Activated CD4-positive, alpha-beta T cell treated with anti-CD3 and anti-CD28 coated beads, Interleukin-2, amount 50 U/mL, for 48 hours (primary cell): ENCODE data around the gene GHR.

Experiments
- DNase-seq, 2 experiments: peaks; one replicate each; pipeline ENCODE4 v3.0.0-alpha.2; 2020

The GHR gene

GRCh38 chr5:42423285-42424165 lies at the start of gene GHR:
Gene GHR (plus strand): TSS chr5:42423439. CDS start chr5:42565875, 142,436 bp downstream.
- DNase-seq, result peak; percentile 28 to 39

GRCh38 chr5:42374679-42375273 lies 48.5 kb upstream of the GHR start:
- DNase-seq, result no peak

GRCh38 chr5:42377496-42377895 lies 45.7 kb upstream of the GHR start:
- no peak for DNase-seq

- no peak for DNase-seq
Measured at GRCh38 chr5:42381973-42382372, 41.3 kb upstream of the GHR start.

DNA sequence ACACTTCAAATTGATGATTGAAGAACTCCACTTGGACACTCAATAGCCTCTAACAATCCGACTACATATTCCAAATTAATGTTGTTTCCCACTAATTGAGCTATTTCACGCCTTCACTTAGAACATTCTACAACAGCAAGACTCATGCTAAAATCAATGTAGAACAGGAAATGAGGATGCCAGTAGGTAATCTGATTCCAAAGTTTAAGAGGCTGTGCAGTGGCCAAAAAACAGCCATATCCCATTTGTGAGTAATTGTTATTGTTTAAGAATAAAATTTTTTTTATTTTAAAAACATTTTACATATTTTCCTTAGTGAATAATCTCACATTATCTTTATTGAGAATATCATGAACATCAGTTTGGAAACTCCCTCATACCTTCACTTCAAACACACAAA lies 35.7 kb upstream of the GHR start:
- DNase-seq, result no peak

DNA sequence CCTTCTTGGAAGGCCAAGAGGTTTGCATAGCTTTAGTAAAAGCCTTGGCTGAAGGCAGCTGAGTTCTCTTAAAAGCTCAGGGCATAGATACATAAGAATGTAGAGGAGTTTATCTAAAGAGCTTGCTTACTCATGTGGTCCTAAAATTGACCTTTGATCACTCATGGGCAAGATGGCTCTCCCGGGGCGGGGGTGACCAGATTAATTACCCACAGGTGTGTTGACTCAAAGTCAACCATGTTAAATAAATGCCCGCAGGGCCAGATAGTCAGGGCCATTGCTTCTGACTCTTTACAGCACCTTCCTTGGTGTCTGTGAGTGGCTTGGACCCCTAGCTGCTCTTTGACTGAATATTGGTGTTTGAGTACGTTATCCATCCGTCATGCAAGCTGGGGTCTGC lies 33.1 kb upstream of the GHR start:
- no peak for DNase-seq

DNA sequence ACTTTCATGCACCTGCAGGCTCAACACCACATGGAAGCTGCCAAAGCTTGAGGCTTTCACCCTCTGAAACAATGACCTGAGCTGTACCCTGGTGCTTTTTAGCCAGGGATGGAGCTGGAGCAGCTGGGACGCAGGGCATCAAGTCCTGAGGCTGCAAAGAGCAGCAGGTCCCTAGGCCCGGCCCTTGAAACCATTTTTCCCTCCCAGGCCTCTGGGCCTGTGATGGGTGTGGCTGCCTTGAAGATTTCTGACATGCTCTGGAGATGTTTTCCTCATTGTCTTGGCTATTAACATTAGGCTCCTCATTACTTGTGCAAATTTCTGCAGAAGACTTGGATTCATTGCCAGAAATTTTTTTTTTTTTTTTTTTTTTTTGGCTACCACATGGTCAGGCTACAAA lies 30.3 kb upstream of the GHR start:
- DNase-seq, result no peak

- no peak for DNase-seq
Measured at GRCh38 chr5:42396111-42396510, 27.1 kb upstream of the GHR start.

DNA sequence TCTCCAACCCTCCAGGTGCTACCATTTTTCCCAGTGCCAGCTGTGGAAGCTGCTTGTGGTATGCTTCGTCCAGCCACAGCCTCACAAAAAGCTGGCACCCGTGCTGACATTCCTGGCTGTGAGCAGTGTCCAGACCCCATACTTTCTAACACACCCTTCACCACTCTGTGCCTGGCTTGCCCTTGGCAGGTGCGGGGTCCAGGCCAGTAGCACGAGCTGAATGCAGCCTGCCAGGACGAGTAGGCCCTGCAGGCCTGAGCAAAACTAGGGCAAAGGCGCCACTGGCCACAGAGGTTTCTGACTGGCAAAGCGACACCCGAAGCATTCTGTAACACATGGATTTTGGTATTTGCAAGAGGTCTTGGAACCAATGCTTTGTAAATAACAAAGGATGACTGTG lies 26.0 kb upstream of the GHR start:
- DNase-seq, result no peak

DNA sequence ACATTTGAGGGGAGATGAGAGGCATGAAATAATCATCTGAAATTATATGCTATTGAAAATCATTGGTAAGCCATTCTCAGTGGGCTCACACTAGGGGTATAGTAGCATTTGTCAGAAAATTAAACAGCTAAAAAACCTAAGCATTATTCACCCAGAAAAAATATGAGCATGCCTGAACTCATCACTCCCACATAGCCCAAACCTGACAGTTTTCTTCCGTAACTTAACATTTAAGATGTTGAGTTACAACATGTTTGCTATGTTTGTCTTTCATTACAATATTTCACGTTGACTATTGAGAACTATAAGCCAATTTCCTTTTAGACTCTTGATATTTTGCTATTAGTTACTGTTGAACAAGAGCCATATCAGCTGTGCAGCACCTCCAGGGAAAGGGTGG lies 23.5 kb upstream of the GHR start:
- DNase-seq, result no peak

- DNase-seq, result no peak
Measured at GRCh38 chr5:42400474-42400873, 22.8 kb upstream of the GHR start.

GRCh38 chr5:42403236-42403635 lies 20.0 kb upstream of the GHR start:
- DNase-seq, result no peak

DNA sequence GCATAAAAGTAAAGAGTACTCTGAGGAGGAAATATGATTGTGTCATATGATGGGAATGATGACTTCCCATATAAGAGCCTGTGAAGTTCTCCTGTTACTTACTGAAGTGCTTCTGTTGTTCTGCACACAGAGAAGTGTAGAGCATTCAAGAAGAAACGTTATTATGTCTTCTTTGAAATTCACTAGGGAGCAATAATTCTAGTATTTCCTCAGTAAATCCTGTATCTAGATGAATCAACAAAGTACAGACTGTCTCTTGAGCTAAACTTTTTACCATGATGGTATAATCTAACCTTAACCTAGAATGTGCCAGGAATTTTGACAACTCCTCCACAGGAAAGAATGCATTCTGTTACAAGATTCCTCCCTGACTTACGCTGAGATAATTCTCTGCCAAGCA lies 18.9 kb upstream of the GHR start:
- no peak for DNase-seq

DNA sequence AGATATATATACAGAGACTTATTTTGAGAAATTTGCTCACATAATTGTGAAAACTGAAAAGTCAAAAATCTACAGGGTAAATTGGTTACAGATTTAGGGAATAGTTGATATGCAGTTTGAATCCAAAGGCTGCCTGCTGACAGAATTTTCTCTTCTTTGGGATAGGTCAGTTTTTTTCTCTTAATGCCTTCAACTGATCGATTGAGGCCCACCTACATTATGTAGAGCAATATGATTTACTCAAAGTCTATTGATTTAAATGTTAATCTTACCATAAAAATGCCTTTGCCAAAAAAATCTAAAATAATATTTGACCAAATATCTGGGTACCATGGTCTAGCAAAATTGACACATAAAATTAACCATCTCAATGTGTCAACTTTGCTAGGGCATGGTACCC lies 3.9 kb upstream of the GHR start:
- no peak for DNase-seq

DNA sequence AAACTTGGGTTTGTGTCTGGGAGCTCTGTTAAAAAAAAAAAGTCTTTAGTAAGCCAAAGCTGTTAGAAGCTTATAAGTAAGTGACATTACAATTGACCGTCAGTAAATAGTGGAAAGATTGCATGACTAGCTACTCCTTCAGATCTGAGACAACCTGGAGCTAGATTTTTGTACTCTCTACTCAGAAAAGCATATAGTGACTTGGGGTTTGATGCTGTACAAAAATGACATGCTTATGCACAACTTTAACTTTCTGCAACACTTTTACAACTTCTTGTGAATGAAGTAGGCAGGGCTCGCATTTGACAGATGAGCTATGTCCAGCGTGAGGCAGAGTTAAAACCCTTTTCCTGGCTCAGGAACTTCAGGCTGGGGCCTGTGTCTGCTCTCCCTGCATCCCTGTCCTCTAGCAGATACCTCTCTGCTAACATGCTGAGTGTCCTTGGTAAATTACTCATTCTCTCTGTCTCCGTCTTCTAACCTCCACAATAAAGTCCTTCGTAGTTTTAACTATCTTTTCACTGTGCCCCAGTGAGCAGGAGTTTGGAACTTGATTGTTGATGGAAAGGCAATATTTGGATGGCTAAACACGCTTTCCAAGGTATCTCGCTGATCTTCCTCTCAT lies 471 bp upstream of the GHR start:
- no peak for DNase-seq

GRCh38 chr5:42426016-42426415 lies 2.8 kb downstream of the GHR start:
- DNase-seq, result no peak

- DNase-seq, result no peak
Measured at GRCh38 chr5:42429694-42430093, 6.5 kb downstream of the GHR start.

- no peak for DNase-seq
Measured at GRCh38 chr5:42434047-42434724, 10.9 kb downstream of the GHR start.

GRCh38 chr5:42436051-42436450 lies 12.8 kb downstream of the GHR start:
- DNase-seq, result no peak

GRCh38 chr5:42454216-42454995 lies 31.2 kb downstream of the GHR start:
- no peak for DNase-seq

GRCh38 chr5:42461033-42461432 lies 37.8 kb downstream of the GHR start:
- DNase-seq, result no peak

- DNase-seq, result no peak
Measured at GRCh38 chr5:42461507-42461906, 38.3 kb downstream of the GHR start.

DNA sequence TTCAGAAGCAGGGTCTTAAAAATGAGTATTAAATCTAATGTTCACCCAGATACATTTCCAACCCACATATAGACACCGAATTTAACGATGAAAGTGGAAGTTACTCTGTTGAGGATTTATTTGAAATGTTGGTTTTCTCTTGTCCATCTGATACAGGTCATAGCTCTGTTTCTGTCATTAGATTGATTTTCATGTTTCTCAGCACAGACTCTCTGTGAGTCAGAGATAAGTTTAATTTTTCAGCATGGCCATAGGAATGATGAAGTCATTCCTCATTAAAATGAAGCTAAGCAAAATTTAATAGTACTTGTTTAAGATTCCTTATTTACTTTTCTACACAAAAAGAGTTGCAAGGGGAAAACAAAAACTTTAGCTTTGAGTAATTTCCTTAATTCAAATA lies 38.8 kb downstream of the GHR start:
- DNase-seq, result no peak
